SK-N-SH treated with all-trans-retinoic acid at 6 μM for 48 hours (cell line): Measurements from ENCODE around the gene UBB.

Experiments
- ATAC-seq: fragments of 200-7000 bp; cut with Tn5 transposase; 3 replicates; pipeline ENCODE4 v1.9.1; 2020; ENCODE audit warnings: mild to moderate bottlenecking, moderate library complexity
- ARNTL ChIP-seq: fragments of 450-650 bp; formaldehyde crosslinking; IDR thresholded peaks from 2 replicates; pipeline ENCODE4 v1.5.0; 2020; ENCODE audit warnings: low read depth, mild to moderate bottlenecking, moderate library complexity, borderline replicate concordance
- BACH2 ChIP-seq: fragments of 250-450 bp; sonication (Bioruptor Pico); IDR thresholded peaks from 2 replicates; pipeline ENCODE4 v1.9.0; 2021; ENCODE audit warnings: mild to moderate bottlenecking, borderline replicate concordance
- CSDC2 ChIP-seq: fragments of 250-450 bp; sonication (Bioruptor Pico); IDR thresholded peaks from 2 replicates; pipeline ENCODE4 v1.5.0; 2020; ENCODE audit warnings: mild to moderate bottlenecking, moderate library complexity
- ESRRG ChIP-seq: fragments of 250-450 bp; sonication (Bioruptor Pico); IDR thresholded peaks from 2 replicates; pipeline ENCODE4 v1.6.1; 2021; ENCODE audit warnings: mild to moderate bottlenecking
- GLIS3 ChIP-seq: fragments of 250-450 bp; sonication (Bioruptor Pico); IDR thresholded peaks from 2 replicates; pipeline ENCODE4 v1.5.0; 2020; ENCODE audit warnings: mild to moderate bottlenecking, moderate library complexity
- OSR1 ChIP-seq: fragments of 250-450 bp; sonication (Bioruptor Pico); IDR thresholded peaks from 2 replicates; pipeline ENCODE4 v1.8.0; 2022; ENCODE audit warnings: moderate library complexity, mild to moderate bottlenecking, inconsistent platforms
- PATZ1 ChIP-seq: fragments of 250-450 bp; sonication (Bioruptor Pico); IDR thresholded peaks from 2 replicates; pipeline ENCODE4 v1.8.0; 2020; ENCODE audit warnings: mild to moderate bottlenecking, moderate library complexity, borderline replicate concordance
- RARB ChIP-seq: fragments of 250-450 bp; sonication (Bioruptor Pico); IDR thresholded peaks from 2 replicates; pipeline ENCODE4 v1.8.0; 2021; ENCODE audit warnings: mild to moderate bottlenecking, moderate library complexity
- SNAI2 ChIP-seq: fragments of 250-450 bp; sonication (Bioruptor Pico); IDR thresholded peaks from 2 replicates; pipeline ENCODE4 v1.5.0; 2020; ENCODE audit warnings: mild to moderate bottlenecking, moderate library complexity
- TOX ChIP-seq: fragments of 250-450 bp; sonication (Bioruptor Pico); IDR thresholded peaks from 2 replicates; pipeline ENCODE4 v1.8.0; 2021; ENCODE audit warnings: mild to moderate bottlenecking, moderate library complexity, borderline replicate concordance
- ZC3H10 ChIP-seq: fragments of 250-450 bp; sonication (Bioruptor Pico); IDR thresholded peaks from 2 replicates; pipeline ENCODE4 v1.5.1; 2021; ENCODE audit warnings: mild to moderate bottlenecking, moderate library complexity
- ZFP30 ChIP-seq: fragments of 450-650 bp; formaldehyde crosslinking; IDR thresholded peaks from 2 replicates; pipeline ENCODE4 v1.5.0; 2022; ENCODE audit warnings: mild to moderate bottlenecking, moderate library complexity
- ZNF565 ChIP-seq: fragments of 450-650 bp; formaldehyde crosslinking; conservative IDR thresholded peaks from 2 replicates; pipeline ENCODE4 v1.5.0; 2020; ENCODE audit warnings: low read depth, mild to moderate bottlenecking, moderate library complexity
- ZNF8 ChIP-seq: fragments of 450-650 bp; formaldehyde crosslinking; IDR thresholded peaks from 2 replicates; pipeline ENCODE4 v1.5.0; 2020; ENCODE audit warnings: mild to moderate bottlenecking, moderate library complexity
- TF ChIP-seq, protein P1 (sequence below): fragments of 250-450 bp; sonication (Bioruptor Pico); IDR thresholded peaks from 2 replicates; pipeline ENCODE4 v1.5.0; 2020; ENCODE audit warnings: mild to moderate bottlenecking, moderate library complexity
- TF ChIP-seq, protein P2 (sequence below): fragments of 250-450 bp; sonication (Bioruptor Pico); IDR thresholded peaks from 2 replicates; pipeline ENCODE4 v1.5.1; 2020; ENCODE audit warnings: low read depth, mild to moderate bottlenecking, moderate library complexity
- TF ChIP-seq, protein P3 (sequence below): fragments of 250-450 bp; sonication (Bioruptor Pico); IDR thresholded peaks from 2 replicates; pipeline ENCODE4 v1.8.0; 2021; ENCODE audit warnings: low read depth, mild to moderate bottlenecking, moderate library complexity, borderline replicate concordance

The UBB gene

DNA sequence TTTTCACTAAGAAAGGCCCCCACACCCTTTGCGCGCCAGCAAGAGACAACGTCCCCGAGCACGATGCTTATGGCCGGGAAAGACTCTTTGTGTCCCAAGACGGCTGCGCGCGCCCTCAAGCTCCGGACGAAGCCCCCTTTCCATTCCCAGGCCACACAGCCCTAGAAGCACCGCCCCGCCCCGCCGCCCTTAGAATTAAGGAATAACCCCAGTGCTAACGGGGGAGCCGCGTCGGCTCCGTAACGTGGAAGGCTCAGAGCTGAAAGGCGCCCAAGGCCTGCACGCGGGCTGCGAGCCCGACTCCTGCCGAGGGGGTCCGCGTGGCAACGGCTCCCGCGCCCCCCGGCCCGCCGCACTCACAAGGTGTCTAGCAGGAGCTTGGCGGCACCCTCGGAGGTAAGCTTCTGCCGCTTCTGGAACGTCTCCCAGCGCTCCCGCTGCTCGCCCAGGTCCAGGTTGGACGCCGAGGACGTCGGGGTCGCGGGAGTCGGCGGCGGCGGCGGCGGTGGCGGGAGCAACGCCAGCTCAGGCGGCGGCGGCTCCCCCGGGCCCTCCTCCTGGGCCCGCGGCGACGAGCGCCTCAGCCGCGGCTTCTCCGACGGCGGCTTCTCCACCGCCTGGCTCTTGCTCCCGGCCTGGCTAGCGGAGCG is 28.1 kb upstream of the UBB start:
- TF ChIP-seq BACH2: no peak
- TF ChIP-seq, all 23 proteins: peak for 0
- ATAC-seq: peak; percentile 70

- peak; percentile 22 for ATAC-seq
- TF ChIP-seq, protein P1, sequence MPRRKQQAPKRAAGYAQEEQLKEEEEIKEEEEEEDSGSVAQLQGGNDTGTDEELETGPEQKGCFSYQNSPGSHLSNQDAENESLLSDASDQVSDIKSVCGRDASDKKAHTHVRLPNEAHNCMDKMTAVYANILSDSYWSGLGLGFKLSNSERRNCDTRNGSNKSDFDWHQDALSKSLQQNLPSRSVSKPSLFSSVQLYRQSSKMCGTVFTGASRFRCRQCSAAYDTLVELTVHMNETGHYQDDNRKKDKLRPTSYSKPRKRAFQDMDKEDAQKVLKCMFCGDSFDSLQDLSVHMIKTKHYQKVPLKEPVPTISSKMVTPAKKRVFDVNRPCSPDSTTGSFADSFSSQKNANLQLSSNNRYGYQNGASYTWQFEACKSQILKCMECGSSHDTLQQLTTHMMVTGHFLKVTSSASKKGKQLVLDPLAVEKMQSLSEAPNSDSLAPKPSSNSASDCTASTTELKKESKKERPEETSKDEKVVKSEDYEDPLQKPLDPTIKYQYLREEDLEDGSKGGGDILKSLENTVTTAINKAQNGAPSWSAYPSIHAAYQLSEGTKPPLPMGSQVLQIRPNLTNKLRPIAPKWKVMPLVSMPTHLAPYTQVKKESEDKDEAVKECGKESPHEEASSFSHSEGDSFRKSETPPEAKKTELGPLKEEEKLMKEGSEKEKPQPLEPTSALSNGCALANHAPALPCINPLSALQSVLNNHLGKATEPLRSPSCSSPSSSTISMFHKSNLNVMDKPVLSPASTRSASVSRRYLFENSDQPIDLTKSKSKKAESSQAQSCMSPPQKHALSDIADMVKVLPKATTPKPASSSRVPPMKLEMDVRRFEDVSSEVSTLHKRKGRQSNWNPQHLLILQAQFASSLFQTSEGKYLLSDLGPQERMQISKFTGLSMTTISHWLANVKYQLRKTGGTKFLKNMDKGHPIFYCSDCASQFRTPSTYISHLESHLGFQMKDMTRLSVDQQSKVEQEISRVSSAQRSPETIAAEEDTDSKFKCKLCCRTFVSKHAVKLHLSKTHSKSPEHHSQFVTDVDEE (CRISPR knock-in tag): 0 out of 2 replicates have a peak, but pooled peaks have one; percentile 17
- TF ChIP-seq TOX (CRISPR knock-in tag): no peak
These were observed 27.3 kb upstream of the UBB start, which contains the start of gene CENPV for GRCh38 chr17:16353317-16354174. Gene CENPV (minus strand): TSS chr17:16353469. CDS start chr17:16353436, 33 bp downstream.

- ATAC-seq: no peak
- TF ChIP-seq OSR1 (CRISPR knock-in tag) (no peak), ESRRG (CRISPR knock-in tag) (no peak), PATZ1 (CRISPR knock-in tag) (no peak), ZNF8 (no peak), BACH2 (no peak)
These were observed 26.3 kb upstream of the UBB start for GRCh38 chr17:16354585-16354984.

- no peak for ATAC-seq
- TF ChIP-seq, protein P2, sequence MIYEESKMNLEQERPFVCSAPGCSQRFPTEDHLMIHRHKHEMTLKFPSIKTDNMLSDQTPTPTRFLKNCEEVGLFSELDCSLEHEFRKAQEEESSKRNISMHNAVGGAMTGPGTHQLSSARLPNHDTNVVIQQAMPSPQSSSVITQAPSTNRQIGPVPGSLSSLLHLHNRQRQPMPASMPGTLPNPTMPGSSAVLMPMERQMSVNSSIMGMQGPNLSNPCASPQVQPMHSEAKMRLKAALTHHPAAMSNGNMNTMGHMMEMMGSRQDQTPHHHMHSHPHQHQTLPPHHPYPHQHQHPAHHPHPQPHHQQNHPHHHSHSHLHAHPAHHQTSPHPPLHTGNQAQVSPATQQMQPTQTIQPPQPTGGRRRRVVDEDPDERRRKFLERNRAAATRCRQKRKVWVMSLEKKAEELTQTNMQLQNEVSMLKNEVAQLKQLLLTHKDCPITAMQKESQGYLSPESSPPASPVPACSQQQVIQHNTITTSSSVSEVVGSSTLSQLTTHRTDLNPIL (CRISPR knock-in tag): no peak
- TF ChIP-seq ESRRG (CRISPR knock-in tag) (no peak), CSDC2 (CRISPR knock-in tag) (no peak), GLIS3 (CRISPR knock-in tag) (no peak), PATZ1 (CRISPR knock-in tag) (no peak), RARB (CRISPR knock-in tag) (no peak), ZFP30 (CRISPR knock-in tag) (no peak), SNAI2 (CRISPR knock-in tag) (no peak), ZNF565 (no peak), ARNTL (no peak), ZC3H10 (no peak)
- TF ChIP-seq, protein P3, sequence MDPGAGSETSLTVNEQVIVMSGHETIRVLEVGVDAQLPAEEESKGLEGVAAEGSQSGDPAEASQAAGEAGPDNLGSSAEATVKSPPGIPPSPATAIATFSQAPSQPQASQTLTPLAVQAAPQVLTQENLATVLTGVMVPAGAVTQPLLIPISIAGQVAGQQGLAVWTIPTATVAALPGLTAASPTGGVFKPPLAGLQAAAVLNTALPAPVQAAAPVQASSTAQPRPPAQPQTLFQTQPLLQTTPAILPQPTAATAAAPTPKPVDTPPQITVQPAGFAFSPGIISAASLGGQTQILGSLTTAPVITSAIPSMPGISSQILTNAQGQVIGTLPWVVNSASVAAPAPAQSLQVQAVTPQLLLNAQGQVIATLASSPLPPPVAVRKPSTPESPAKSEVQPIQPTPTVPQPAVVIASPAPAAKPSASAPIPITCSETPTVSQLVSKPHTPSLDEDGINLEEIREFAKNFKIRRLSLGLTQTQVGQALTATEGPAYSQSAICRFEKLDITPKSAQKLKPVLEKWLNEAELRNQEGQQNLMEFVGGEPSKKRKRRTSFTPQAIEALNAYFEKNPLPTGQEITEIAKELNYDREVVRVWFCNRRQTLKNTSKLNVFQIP (CRISPR knock-in tag): no peak
These were observed 22.5 kb upstream of the UBB start for GRCh38 chr17:16358394-16358793.
